HCT116 (cell line): ENCODE results near the gene POLK. TPM values are rescaled to one million over a fixed set of nuclear protein-coding genes. Genes with fewer than 3 reads are reported as not detected.

ENCODE experiments used
- ATAC-seq: fragments of 200-7000 bp; cut with Tn5 transposase; 2 replicates; pipeline ENCODE4 v1.9.1; 2020; ENCODE audit warnings: mild to moderate bottlenecking, moderate library complexity
- BruUV-seq: library from RNA; stranded (reverse); fragments of 400-500 nt; replicated peaks from 2 replicates; lab custom pipeline; 2021; lab: Mats Ljungman, UMichigan
- CTCF ChIA-PET: fragments of 300-600 bp; sonication (Branson Sonifier 250); formaldehyde crosslinking; loops from one replicate; lab custom pipeline; 2021; ENCODE audit warnings: antibody characterized with exemption; lab: Charles Lee
- POLR2A ChIA-PET: fragments of 300-600, 350-600 bp; sonication (Branson Sonifier 250); formaldehyde crosslinking; loops from one replicate; lab custom pipeline; 2021; ENCODE audit warnings: antibody characterized with exemption; lab: Charles Lee
- RAD21 ChIA-PET, 2 experiments: fragments of 300-600 bp; sonication (Branson Sonifier 250); formaldehyde crosslinking; loops; one replicate each; lab custom pipeline; 2023; ENCODE audit warnings: low total read pairs in 2 of 2; ENCODE audit not compliant: uncharacterized antibody in 2 of 2, unreplicated experiment in 2 of 2, low non-redundant PET in 1 of 2; lab: Charles Lee
- DNase-seq: peaks from one replicate; pipeline ENCODE4 v3.0.0-alpha.2; 2010; ENCODE audit warnings: low read depth, low spot score
- H2AFZ ChIP-seq: fragments of 200-600 bp; shearing (Covaris generic), sonication (generic); 2 replicates; pipeline ENCODE4 v1.6.1; 2017; ENCODE audit warnings: low read depth, mixed run types, mixed read lengths, antibody characterized with exemption, low read length; ENCODE audit not compliant: poor library complexity, severe bottlenecking
- H3K27ac ChIP-seq: 2 replicates; pipeline ENCODE4 v1.5.1; 2012; ENCODE audit warnings: low read depth, low read length
- H3K27me3 ChIP-seq: fragments of 200-600 bp; sonication (generic); 2 replicates; pipeline ENCODE4 v1.6.1; 2016; ENCODE audit warnings: mixed run types, low read length, mixed read lengths; ENCODE audit not compliant: insufficient read depth
- H3K36me3 ChIP-seq, 2 experiments: fragments of 200-500 bp in 1 of 2; fragments of 200-600 bp in 1 of 2; sonication (Bioruptor generic) in 1 of 2; sonication (generic) in 1 of 2; 2 replicates each; pipeline versions ENCODE4 v1.5.1 to v1.6.1; 2014 to 2016; ENCODE audit warnings: low read length in 2 of 2, inconsistent platforms in 1 of 2, mixed read lengths in 1 of 2, mixed run types in 1 of 2; ENCODE audit not compliant: insufficient read depth in 2 of 2, control insufficient read depth in 1 of 2
- H3K4me1 ChIP-seq, 2 experiments: fragments of 200-600 bp in 1 of 2; sonication (generic) in 1 of 2; 2 replicates each; pipeline versions ENCODE4 v1.5.1 to v1.6.1; 2012 to 2017; ENCODE audit warnings: low read length in 2 of 2, inconsistent platforms in 1 of 2, mild to moderate bottlenecking in 1 of 2, mixed read lengths in 1 of 2, mixed run types in 1 of 2, moderate library complexity in 1 of 2; ENCODE audit not compliant: insufficient read depth in 2 of 2, control insufficient read depth in 1 of 2
- H3K4me2 ChIP-seq: fragments of 200-600 bp; sonication (generic); 2 replicates; pipeline ENCODE4 v1.6.1; 2017; ENCODE audit warnings: mixed run types, low read length, mixed read lengths
- H3K4me3 ChIP-seq, 2 experiments: fragments of 200-600 bp in 1 of 2; sonication (generic) in 1 of 2; replicated peaks in 1 of 2; 2 replicates each; pipeline ENCODE4 v1.5.1; 2011 to 2016; ENCODE audit warnings: low read length in 2 of 2, control low read depth in 1 of 2, low read depth in 1 of 2, mild to moderate bottlenecking in 1 of 2, mixed read lengths in 1 of 2, mixed run types in 1 of 2
- H3K79me2 ChIP-seq: fragments of 200-600 bp; sonication (generic); 2 replicates; pipeline ENCODE4 v1.6.1; 2017; ENCODE audit warnings: mild to moderate bottlenecking, mixed run types, low read length, moderate library complexity, mixed read lengths; ENCODE audit not compliant: insufficient read depth
- H3K9ac ChIP-seq: fragments of 200-600 bp; sonication (generic); 2 replicates; pipeline ENCODE4 v1.6.1; 2016; ENCODE audit warnings: low read length, mixed read lengths
- H3K9me2 ChIP-seq: fragments of 200-600 bp; sonication (generic), shearing (Covaris generic); 2 replicates; pipeline ENCODE4 v1.6.1; 2017; ENCODE audit warnings: mixed run types, mild to moderate bottlenecking, moderate library complexity; ENCODE audit not compliant: insufficient read depth
- H3K9me3 ChIP-seq, 2 experiments: fragments of 200-500 bp in 1 of 2; fragments of 200-600 bp in 1 of 2; sonication (Bioruptor generic) in 1 of 2; sonication (generic) in 1 of 2; 2 replicates each; pipeline ENCODE4 v1.6.1; 2014 to 2017; ENCODE audit warnings: low read length in 2 of 2, mixed read lengths in 2 of 2, inconsistent platforms in 1 of 2, low read depth in 1 of 2, mild to moderate bottlenecking in 1 of 2, mixed run types in 1 of 2, moderate library complexity in 1 of 2; ENCODE audit not compliant: control insufficient read depth in 1 of 2, insufficient read depth in 1 of 2
- H4K20me1 ChIP-seq: fragments of 200-600 bp; sonication (generic), shearing (Covaris generic); 2 replicates; pipeline ENCODE4 v1.6.1; 2017; ENCODE audit warnings: mixed run types, mild to moderate bottlenecking, moderate library complexity; ENCODE audit not compliant: insufficient read depth
- ATF3 ChIP-seq: IDR thresholded peaks from 2 replicates; pipeline ENCODE4 v1.6.1; 2012
- CBX3 ChIP-seq: IDR thresholded peaks from 2 replicates; pipeline ENCODE4 v1.6.1; 2012; ENCODE audit warnings: low read depth
- EGR1 ChIP-seq: IDR thresholded peaks from 2 replicates; pipeline ENCODE4 v1.6.1; 2012; ENCODE audit warnings: low read depth
- ELF1 ChIP-seq: IDR thresholded peaks from 2 replicates; pipeline ENCODE4 v1.6.1; 2012; ENCODE audit warnings: low read depth, borderline replicate concordance
- EZH2 ChIP-seq: fragments of 200-600 bp; sonication (generic); IDR thresholded peaks from 2 replicates; pipeline ENCODE4 v1.6.1; 2017; ENCODE audit warnings: antibody characterized with exemption, mixed run types
- EZH2phosphoT487 ChIP-seq: fragments of 200-600 bp; IDR thresholded peaks from 2 replicates; pipeline ENCODE4 v1.6.1; 2018; ENCODE audit warnings: antibody characterized with exemption, borderline replicate concordance
- FOSL1 ChIP-seq: IDR thresholded peaks from 2 replicates; pipeline ENCODE4 v1.6.1; 2012; ENCODE audit warnings: low read depth
- JUND ChIP-seq: IDR thresholded peaks from 2 replicates; pipeline ENCODE4 v1.6.1; 2012
- POLR2AphosphoS5 ChIP-seq: IDR thresholded peaks from 2 replicates; pipeline ENCODE4 v1.6.1; 2011; ENCODE audit warnings: mild to moderate bottlenecking, low read depth, low read length, moderate library complexity
- RAD21 ChIP-seq: IDR thresholded peaks from 2 replicates; pipeline ENCODE4 v1.6.1; 2012; ENCODE audit warnings: low read depth, mild to moderate bottlenecking
- SIN3A ChIP-seq: IDR thresholded peaks from 2 replicates; pipeline ENCODE4 v1.6.1; 2012; ENCODE audit warnings: low read depth
- SP1 ChIP-seq: IDR thresholded peaks from 2 replicates; pipeline ENCODE4 v1.6.1; 2012; ENCODE audit warnings: low read depth
- SRF ChIP-seq: IDR thresholded peaks from 2 replicates; pipeline ENCODE4 v1.6.1; 2012; ENCODE audit warnings: low read depth
- TCF7L2 ChIP-seq: IDR thresholded peaks from 2 replicates; pipeline ENCODE4 v1.7.0; 2011; ENCODE audit warnings: borderline replicate concordance, inconsistent platforms; ENCODE audit not compliant: insufficient read depth, insufficient read length; ENCODE audit errors: extremely low read depth
- ZBTB33 ChIP-seq: IDR thresholded peaks from 2 replicates; pipeline ENCODE4 v1.6.1; 2011; ENCODE audit warnings: mild to moderate bottlenecking, low read length, moderate library complexity; ENCODE audit not compliant: insufficient replicate concordance; ENCODE audit errors: extremely low read depth
- ZFX ChIP-seq: fragments of 450-650 bp; IDR thresholded peaks from 2 replicates; pipeline ENCODE4 v1.6.1; 2017
- ZNF274 ChIP-seq: fragments of 200-500 bp; sonication (Bioruptor generic); IDR thresholded peaks from 2 replicates; pipeline ENCODE4 v1.6.1; 2014; ENCODE audit warnings: mild to moderate bottlenecking, low read depth, low read length, inconsistent platforms
- intact Hi-C: fragments of 100-400 bp; cut with micrococcal nuclease; formaldehyde crosslinking; loops from 2 replicates; pipeline ENCODE4 v1.10.0; 2022
- total RNA-seq: library from RNA; stranded (reverse); gene quantifications from one replicate; pipeline ENCODE4 v1.2.1, GENCODE V29; 2021; ENCODE audit not compliant: unreplicated experiment
- TF ChIP-seq, protein P1 (sequence below): IDR thresholded peaks from 2 replicates; pipeline ENCODE4 v1.6.1; 2012; ENCODE audit warnings: low read depth
- TF ChIP-seq, protein P2 (sequence below), 3 experiments: fragments of 200-600 bp in 1 of 3; sonication (generic) in 1 of 3; IDR thresholded peaks in 2 of 3; conservative IDR thresholded peaks in 1 of 3; 2 replicates each; pipeline ENCODE4 v1.5.1; 2012 to 2017; ENCODE audit warnings: low read depth in 2 of 3, low read length in 2 of 3, antibody characterized with exemption in 1 of 3, borderline replicate concordance in 1 of 3, control low read depth in 1 of 3, mild to moderate bottlenecking in 1 of 3, mixed read lengths in 1 of 3, mixed run types in 1 of 3, moderate library complexity in 1 of 3; ENCODE audit not compliant: insufficient read depth in 1 of 3

The POLK gene
- total RNA-seq, 1 experiment from 2014 or later: 17.3 TPM

- H3K9me2 ChIP-seq: no peaks in the 10 kb centered on the region
- BruUV-seq: no TSS peak
- RAD21 ChIA-PET: no interaction called here
- H4K20me1 ChIP-seq: no peaks in the 10 kb centered on the region
- POLR2A ChIA-PET: no interaction called here
- no peak overlapping the region for H2AFZ ChIP-seq
- no peak overlapping the region for H3K4me3 ChIP-seq
- intact Hi-C loops: no loop called here
- no peaks in the 10 kb centered on the region for H3K4me1 ChIP-seq
- CTCF ChIA-PET: no interaction called here
- TF ChIP-seq SRF (no peak), SIN3A (no peak), RAD21 (no peak), EGR1 (no peak), POLR2AphosphoS5 (no peak), JUND (no peak), EZH2phosphoT487 (no peak), SP1 (no peak), CBX3 (no peak), ELF1 (no peak), ATF3 (no peak), ZNF274 (no peak), FOSL1 (no peak), TCF7L2 (no peak), ZFX (no peak), EZH2 (no peak), ZBTB33 (no peak)
- TF ChIP-seq, protein P1, sequence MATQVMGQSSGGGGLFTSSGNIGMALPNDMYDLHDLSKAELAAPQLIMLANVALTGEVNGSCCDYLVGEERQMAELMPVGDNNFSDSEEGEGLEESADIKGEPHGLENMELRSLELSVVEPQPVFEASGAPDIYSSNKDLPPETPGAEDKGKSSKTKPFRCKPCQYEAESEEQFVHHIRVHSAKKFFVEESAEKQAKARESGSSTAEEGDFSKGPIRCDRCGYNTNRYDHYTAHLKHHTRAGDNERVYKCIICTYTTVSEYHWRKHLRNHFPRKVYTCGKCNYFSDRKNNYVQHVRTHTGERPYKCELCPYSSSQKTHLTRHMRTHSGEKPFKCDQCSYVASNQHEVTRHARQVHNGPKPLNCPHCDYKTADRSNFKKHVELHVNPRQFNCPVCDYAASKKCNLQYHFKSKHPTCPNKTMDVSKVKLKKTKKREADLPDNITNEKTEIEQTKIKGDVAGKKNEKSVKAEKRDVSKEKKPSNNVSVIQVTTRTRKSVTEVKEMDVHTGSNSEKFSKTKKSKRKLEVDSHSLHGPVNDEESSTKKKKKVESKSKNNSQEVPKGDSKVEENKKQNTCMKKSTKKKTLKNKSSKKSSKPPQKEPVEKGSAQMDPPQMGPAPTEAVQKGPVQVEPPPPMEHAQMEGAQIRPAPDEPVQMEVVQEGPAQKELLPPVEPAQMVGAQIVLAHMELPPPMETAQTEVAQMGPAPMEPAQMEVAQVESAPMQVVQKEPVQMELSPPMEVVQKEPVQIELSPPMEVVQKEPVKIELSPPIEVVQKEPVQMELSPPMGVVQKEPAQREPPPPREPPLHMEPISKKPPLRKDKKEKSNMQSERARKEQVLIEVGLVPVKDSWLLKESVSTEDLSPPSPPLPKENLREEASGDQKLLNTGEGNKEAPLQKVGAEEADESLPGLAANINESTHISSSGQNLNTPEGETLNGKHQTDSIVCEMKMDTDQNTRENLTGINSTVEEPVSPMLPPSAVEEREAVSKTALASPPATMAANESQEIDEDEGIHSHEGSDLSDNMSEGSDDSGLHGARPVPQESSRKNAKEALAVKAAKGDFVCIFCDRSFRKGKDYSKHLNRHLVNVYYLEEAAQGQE: no peak
- TF ChIP-seq, protein P2, sequence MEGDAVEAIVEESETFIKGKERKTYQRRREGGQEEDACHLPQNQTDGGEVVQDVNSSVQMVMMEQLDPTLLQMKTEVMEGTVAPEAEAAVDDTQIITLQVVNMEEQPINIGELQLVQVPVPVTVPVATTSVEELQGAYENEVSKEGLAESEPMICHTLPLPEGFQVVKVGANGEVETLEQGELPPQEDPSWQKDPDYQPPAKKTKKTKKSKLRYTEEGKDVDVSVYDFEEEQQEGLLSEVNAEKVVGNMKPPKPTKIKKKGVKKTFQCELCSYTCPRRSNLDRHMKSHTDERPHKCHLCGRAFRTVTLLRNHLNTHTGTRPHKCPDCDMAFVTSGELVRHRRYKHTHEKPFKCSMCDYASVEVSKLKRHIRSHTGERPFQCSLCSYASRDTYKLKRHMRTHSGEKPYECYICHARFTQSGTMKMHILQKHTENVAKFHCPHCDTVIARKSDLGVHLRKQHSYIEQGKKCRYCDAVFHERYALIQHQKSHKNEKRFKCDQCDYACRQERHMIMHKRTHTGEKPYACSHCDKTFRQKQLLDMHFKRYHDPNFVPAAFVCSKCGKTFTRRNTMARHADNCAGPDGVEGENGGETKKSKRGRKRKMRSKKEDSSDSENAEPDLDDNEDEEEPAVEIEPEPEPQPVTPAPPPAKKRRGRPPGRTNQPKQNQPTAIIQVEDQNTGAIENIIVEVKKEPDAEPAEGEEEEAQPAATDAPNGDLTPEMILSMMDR (IDR thresholded peaks at IDR 0.05 in 2 of 3, conservative IDR thresholded peaks at IDR 0.05 in 1 of 3; ENCODE audit: borderline replicate concordance in 1 of 3, insufficient read depth in 1 of 3, low read depth in 2 of 3, low read length in 2 of 3): no peak
- no peaks in the 10 kb centered on the region for H3K27me3 ChIP-seq
- ATAC-seq (no peak), DNase-seq (no peak)
- no peaks in the 10 kb centered on the region for H3K9me3 ChIP-seq
- H3K79me2 ChIP-seq: no peaks in the 10 kb centered on the region
- H3K27ac ChIP-seq: no peak overlapping the region
- H3K36me3 ChIP-seq: no peaks in the 10 kb centered on the region
- no peak overlapping the region for H3K9ac ChIP-seq
- H3K4me2 ChIP-seq: no peak overlapping the region
Observed at GRCh38 chr5:75614176-75614575, 102.5 kb downstream of the POLK start.
